Endodermal cell (in vitro differentiated cells): ENCODE measurements around the gene SH3YL1. TPM values are rescaled to one million over a fixed set of nuclear protein-coding genes. Genes with fewer than 3 reads are reported as not detected.
A peak's percentile ranks its signal among the peaks of the same experiment; 100 is the strongest.

Source experiments
- DNase-seq: peaks from one replicate; pipeline ENCODE4 v3.0.0-alpha.2; 2017
- H3K27ac ChIP-seq: 2 replicates; pipeline ENCODE4 v1.5.1; 2013; ENCODE audit warnings: mild to moderate bottlenecking, low read depth, low read length, moderate library complexity
- H3K27me3 ChIP-seq: 2 replicates; pipeline ENCODE4 v1.6.1; 2013; ENCODE audit warnings: mild to moderate bottlenecking, low read length, moderate library complexity; ENCODE audit not compliant: insufficient read depth, control insufficient read depth, poor library complexity, severe bottlenecking
- H3K36me3 ChIP-seq: 2 replicates; pipeline ENCODE4 v1.7.0; 2013; ENCODE audit warnings: mild to moderate bottlenecking, low read length, moderate library complexity; ENCODE audit not compliant: control insufficient read depth, insufficient read depth
- H3K4me1 ChIP-seq: one replicate; pipeline ENCODE4 v1.7.0; 2013; ENCODE audit warnings: low read length; ENCODE audit not compliant: control insufficient read depth, insufficient read depth
- H3K4me3 ChIP-seq: 2 replicates; pipeline ENCODE4 v1.5.1; 2013; ENCODE audit warnings: mild to moderate bottlenecking, low read length, moderate library complexity
- H3K9ac ChIP-seq: 2 replicates; pipeline ENCODE4 v1.6.1; 2013; ENCODE audit warnings: mild to moderate bottlenecking, low read length, moderate library complexity; ENCODE audit not compliant: poor library complexity, severe bottlenecking; ENCODE audit errors: extremely low read depth
- H3K9me3 ChIP-seq: 2 replicates; pipeline ENCODE4 v1.6.1; 2013; ENCODE audit warnings: mild to moderate bottlenecking, low read length, moderate library complexity; ENCODE audit not compliant: control insufficient read depth
- H3K27ac Mint-ChIP-seq: 2 replicates; pipeline ENCODE4 v1.8.0; 2020; ENCODE audit warnings: mixed read lengths
- H3K27me3 Mint-ChIP-seq: 2 replicates; pipeline ENCODE4 v1.8.0; 2021; ENCODE audit warnings: mild to moderate bottlenecking, mixed read lengths; ENCODE audit not compliant: insufficient read depth
- H3K36me3 Mint-ChIP-seq: 2 replicates; pipeline ENCODE4 v1.8.0; 2020; ENCODE audit warnings: low read depth, mixed read lengths
- H3K4me1 Mint-ChIP-seq: 2 replicates; pipeline ENCODE4 v1.8.0; 2020; ENCODE audit warnings: mixed read lengths
- H3K4me3 Mint-ChIP-seq: 2 replicates; pipeline ENCODE4 v1.8.0; 2020; ENCODE audit warnings: mild to moderate bottlenecking, moderate library complexity, mixed read lengths
- H3K9me3 Mint-ChIP-seq: 2 replicates; pipeline ENCODE4 v1.8.0; 2020; ENCODE audit warnings: mild to moderate bottlenecking, mixed read lengths
- WGBS, 2 experiments: methylation state at CpG; one replicate each; pipeline versions ENCODE4 v1.1.5 to v1.1.7; 2013; ENCODE audit warnings: missing lambda C conversion rate in 2 of 2, mixed read lengths in 1 of 2; ENCODE audit not compliant: insufficient coverage in 1 of 2, insufficient read length in 1 of 2; 5-methylcytosine and 5-hydroxymethylcytosine counted together
- long read RNA-seq, 4 experiments: library from polyadenylated mRNA in 2 of 4; library from RNA in 1 of 4; library from capped mRNA in 1 of 4; stranded (forward) in 3 of 4; unstranded in 1 of 4; transcript quantifications; one replicate each; pipeline ENCODE4 v2.0.0, GENCODE V29; 2020 to 2021; ENCODE audit warnings: inconsistent platforms in 1 of 4
- polyA plus RNA-seq, 2 experiments: library from polyadenylated mRNA; stranded (reverse); fragments of 50-300 nt; gene quantifications; one replicate each; pipeline ENCODE4 v1.2.3, GENCODE V29; 2013
- total RNA-seq, 2 donors: library from RNA; stranded (reverse); fragmentation: NEBNext Ultra II Directional in 1 of 2; extraction: Animal tissue kit (Norgen Biotek cat#: 25700) in 1 of 2; gene quantifications; 2 replicates in 1 of 2; 3 replicates in 1 of 2; pipeline ENCODE4 v1.2.1, GENCODE V29; 2021
- TF ChIP-seq, protein P1 (sequence below): fragments of 200-600 bp; sonication (generic); conservative IDR thresholded peaks from 2 replicates; pipeline ENCODE4 v1.5.0; 2021; ENCODE audit warnings: antibody characterized with exemption, mild to moderate bottlenecking

The SH3YL1 gene, protein sequence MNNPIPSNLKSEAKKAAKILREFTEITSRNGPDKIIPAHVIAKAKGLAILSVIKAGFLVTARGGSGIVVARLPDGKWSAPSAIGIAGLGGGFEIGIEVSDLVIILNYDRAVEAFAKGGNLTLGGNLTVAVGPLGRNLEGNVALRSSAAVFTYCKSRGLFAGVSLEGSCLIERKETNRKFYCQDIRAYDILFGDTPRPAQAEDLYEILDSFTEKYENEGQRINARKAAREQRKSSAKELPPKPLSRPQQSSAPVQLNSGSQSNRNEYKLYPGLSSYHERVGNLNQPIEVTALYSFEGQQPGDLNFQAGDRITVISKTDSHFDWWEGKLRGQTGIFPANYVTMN
- 10 to 100 TPM; 33.6 to 39.0 TPM for total RNA-seq
- polyA plus RNA-seq (2013, experiment 1 of 2), result 39.0 TPM
- polyA plus RNA-seq (2013, experiment 2 of 2), result 30.5 TPM
- long read RNA-seq, experiment 1, partial matches to known transcripts, result 5 of 14 reads
- long read RNA-seq, experiment 1, other reads (novel, unspliced or antisense), result 9 of 14 reads
- long read RNA-seq, experiment 2, partial matches to known transcripts, result 1 of 43 reads
- long read RNA-seq, experiment 2, other reads (novel, unspliced or antisense), result 41 of 43 reads
- long read RNA-seq, experiment 3, transcript SH3YL1-201 (10 exons, 1,763 nt), result minor isoform, 15 of 98 reads
- long read RNA-seq, experiment 3, transcript SH3YL1-205 (9 exons, 1,695 nt), result major isoform, 23 of 98 reads
- long read RNA-seq, experiment 3, partial matches to known transcripts, result 7 of 98 reads
- long read RNA-seq, experiment 3, other reads (novel, unspliced or antisense), result 49 of 98 reads
- long read RNA-seq, experiment 4, transcript SH3YL1-205 (9 exons, 1,695 nt), result major isoform, 6 of 34 reads
- long read RNA-seq, experiment 4, partial matches to known transcripts, result 2 of 34 reads
- long read RNA-seq, experiment 4, other reads (novel, unspliced or antisense), result 26 of 34 reads

DNA sequence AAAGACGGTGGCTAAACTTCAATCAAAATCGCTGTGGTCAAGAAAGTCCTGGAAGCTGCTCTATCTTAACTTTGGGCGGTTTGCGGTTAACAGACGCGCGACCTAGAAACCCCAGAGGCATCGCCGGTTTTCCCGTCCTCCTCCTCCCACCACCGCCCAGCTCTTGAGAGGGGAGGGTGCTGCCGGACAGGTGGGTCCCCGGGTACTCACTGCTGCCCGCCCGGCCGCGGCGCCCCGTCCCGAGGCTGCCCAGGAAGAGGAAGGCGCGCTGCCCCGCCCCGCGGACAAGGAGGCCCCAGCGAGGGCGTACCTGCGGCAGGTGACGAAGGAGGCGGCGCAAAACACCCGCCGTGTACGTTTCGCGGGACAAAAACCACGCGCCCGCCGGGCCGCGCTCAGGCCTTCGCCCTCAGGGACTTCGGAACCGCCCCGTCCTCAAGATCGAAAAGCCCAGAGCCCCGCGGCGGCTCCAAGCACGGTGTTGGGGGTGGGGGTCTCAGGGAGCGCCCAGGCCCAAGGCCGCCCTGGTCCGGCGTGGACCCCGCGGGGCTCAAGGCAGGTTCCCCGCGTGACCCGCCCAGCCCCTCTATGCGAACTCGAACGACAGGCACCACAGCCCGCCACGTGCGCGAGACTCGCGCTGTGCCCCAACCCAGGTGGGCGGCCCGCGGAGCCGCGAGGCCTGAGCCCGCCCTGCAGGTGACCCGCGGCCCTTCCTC, at the start of gene SH3YL1:
TSS of gene SH3YL1 (minus strand) at position 259 of the 719 bp plus-strand sequence. CDS start at position 211, 48 bp downstream.
- DNase-seq, result peak; percentile 83
- 6 to 38% methylated on average over 11 to 77 of the region's 77 CpGs for WGBS, 2 experiments
- peak within 1 kb of the TSS; percentile 58 for H3K27ac ChIP-seq

DNA sequence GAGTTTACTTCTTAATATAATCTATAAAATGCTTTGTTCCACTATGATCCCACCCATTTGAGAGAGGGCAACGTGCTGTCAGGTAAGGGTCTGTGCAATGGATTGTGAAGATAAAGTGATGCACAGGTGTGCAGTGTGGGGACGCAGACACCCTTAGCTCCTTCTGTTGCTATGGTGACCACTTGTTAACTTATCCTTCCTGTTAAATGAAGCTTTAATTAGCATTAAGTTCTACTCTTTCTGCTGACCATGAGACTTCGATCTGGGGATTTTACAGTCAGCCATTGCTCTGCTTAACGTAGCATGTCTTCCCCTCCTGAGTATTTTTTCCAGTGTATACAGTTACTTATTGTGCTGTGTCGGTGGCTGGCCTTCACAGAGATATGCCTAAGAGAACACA, 47.2 kb upstream of the SH3YL1 start:
- H3K27me3 ChIP-seq, result no peaks in the 10 kb centered on the region
- WGBS, 2 experiments, result 82 to 91% methylated on average over 2 to 5 of the region's 5 CpGs
- DNase-seq, result no peak
- no peaks in the 10 kb centered on the region for H3K9me3 Mint-ChIP-seq
- TF ChIP-seq, protein P1, sequence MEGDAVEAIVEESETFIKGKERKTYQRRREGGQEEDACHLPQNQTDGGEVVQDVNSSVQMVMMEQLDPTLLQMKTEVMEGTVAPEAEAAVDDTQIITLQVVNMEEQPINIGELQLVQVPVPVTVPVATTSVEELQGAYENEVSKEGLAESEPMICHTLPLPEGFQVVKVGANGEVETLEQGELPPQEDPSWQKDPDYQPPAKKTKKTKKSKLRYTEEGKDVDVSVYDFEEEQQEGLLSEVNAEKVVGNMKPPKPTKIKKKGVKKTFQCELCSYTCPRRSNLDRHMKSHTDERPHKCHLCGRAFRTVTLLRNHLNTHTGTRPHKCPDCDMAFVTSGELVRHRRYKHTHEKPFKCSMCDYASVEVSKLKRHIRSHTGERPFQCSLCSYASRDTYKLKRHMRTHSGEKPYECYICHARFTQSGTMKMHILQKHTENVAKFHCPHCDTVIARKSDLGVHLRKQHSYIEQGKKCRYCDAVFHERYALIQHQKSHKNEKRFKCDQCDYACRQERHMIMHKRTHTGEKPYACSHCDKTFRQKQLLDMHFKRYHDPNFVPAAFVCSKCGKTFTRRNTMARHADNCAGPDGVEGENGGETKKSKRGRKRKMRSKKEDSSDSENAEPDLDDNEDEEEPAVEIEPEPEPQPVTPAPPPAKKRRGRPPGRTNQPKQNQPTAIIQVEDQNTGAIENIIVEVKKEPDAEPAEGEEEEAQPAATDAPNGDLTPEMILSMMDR, result no peak
- H3K36me3 ChIP-seq, result no peaks in the 10 kb centered on the region
- H3K4me1 ChIP-seq, result no peaks in the 10 kb centered on the region
- no peak overlapping the region for H3K27ac ChIP-seq
- H3K4me3 Mint-ChIP-seq, result no peak overlapping the region
- no peaks in the 10 kb centered on the region for H3K36me3 Mint-ChIP-seq
- no peaks in the 10 kb centered on the region for H3K27me3 Mint-ChIP-seq
- H3K9ac ChIP-seq, result no peak overlapping the region
- H3K27ac Mint-ChIP-seq, result no peak overlapping the region
- peaks cover 14% of the 10 kb centered on the region for H3K4me1 Mint-ChIP-seq
- no peaks in the 10 kb centered on the region for H3K9me3 ChIP-seq
- H3K4me3 ChIP-seq, result no peak overlapping the region

More for the DNA sequence above, at the start of gene SH3YL1:
- peak within 1 kb of the TSS; percentile 93 for H3K4me3 Mint-ChIP-seq
- peaks cover 4% of the 10 kb centered on the region for H3K9me3 Mint-ChIP-seq
- peaks cover 18% of the 10 kb centered on the region for H3K36me3 Mint-ChIP-seq
- Histone ChIP-seq H3K36me3 (no peaks in the 10 kb centered on the region), H3K4me3 (peak within 1 kb of the TSS; percentile 91), H3K27me3 (no peaks in the 10 kb centered on the region), H3K4me1 (no peaks in the 10 kb centered on the region), H3K9me3 (peaks cover 2% of the 10 kb centered on the region), H3K9ac (peak within 1 kb of the TSS; percentile 92)
- H3K4me1 Mint-ChIP-seq, result peaks cover 21% of the 10 kb centered on the region
- peak within 1 kb of the TSS; percentile 97 for H3K27ac Mint-ChIP-seq
- TF ChIP-seq, protein P1, result peak; percentile 16
- H3K27me3 Mint-ChIP-seq, result peaks cover 11% of the 10 kb centered on the region

DNA sequence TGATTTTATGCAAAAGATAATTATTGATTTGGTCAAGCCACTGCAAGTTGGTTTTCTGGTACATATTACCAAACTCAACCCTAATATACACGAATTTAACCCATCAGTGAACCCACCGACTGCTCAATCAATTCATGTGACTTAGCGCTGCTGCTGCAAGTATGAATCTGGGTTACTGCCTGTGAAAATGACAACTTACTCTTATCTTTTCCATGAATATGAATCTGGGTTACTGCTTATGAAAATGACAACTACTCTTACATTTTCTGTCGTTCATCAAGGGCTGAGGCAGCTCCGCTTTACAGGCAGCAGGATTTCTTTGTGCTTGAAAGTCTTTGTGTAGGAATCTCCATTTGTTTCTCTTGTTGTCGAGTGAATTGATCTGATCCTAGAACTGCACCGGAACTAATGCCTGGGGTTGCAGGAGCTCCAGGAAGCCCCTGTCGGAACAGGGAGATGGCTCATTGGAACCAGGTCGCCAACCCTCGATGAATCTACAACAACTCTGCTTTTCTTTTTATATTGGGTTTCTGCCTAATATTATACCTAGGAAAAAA, 46.2 kb upstream of the SH3YL1 start:
- Mint-ChIP-seq H3K4me1 (peaks cover 14% of the 10 kb centered on the region), H3K27ac (peak overlapping the region; percentile 87), H3K4me3 (no peak overlapping the region)

More for the DNA sequence above, 46.2 kb upstream of the SH3YL1 start:
- Histone ChIP-seq H3K27me3 (no peaks in the 10 kb centered on the region), H3K9me3 (no peaks in the 10 kb centered on the region), H3K36me3 (no peaks in the 10 kb centered on the region), H3K4me3 (no peak overlapping the region), H3K4me1 (no peaks in the 10 kb centered on the region), H3K9ac (no peak overlapping the region), H3K27ac (peak overlapping the region; percentile 91)
- TF ChIP-seq, protein P1, result no peak
- no peaks in the 10 kb centered on the region for H3K27me3 Mint-ChIP-seq
- no peaks in the 10 kb centered on the region for H3K36me3 Mint-ChIP-seq
- peak; percentile 48 for DNase-seq
- H3K9me3 Mint-ChIP-seq, result no peaks in the 10 kb centered on the region
- WGBS, 2 experiments, result 60 to 77% methylated on average over 2 to 10 of the region's 10 CpGs
